Fibroblast of upper back skin (primary cell): ENCODE results near the gene LIMS1.
"Not testable (repeated sequence)": the region's sequence is repeated elsewhere in the genome, so short reads cannot be mapped to it uniquely, and the experiment has no call there.

Experiments
- DNase-seq: peaks from one replicate; pipeline ENCODE4 v3.0.0-alpha.2; 2013

LIMS1 gene

DNA sequence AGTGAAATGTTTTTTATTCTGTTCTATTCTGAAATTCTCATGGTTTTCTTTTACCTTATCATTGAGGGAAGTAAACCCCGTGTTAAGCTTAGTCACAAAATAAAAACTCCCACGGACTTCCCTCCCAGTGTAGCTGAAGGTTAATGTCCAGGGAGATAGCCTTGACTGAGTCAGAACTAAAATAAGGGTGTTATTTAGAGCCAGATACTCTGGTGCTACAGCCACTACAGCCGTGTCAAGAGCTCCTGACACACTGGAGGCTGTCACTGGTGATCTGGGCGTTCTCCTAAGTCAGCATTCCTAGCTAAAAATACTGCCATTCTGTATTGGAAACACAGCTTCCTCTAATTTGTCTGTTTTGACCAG, 103.0 kb downstream of the LIMS1 start:
- peak; percentile 55 for DNase-seq

GRCh38 chr2:108640731-108641130, 106.5 kb downstream of the LIMS1 start:
- peak; percentile 90 for DNase-seq

GRCh38 chr2:108641756-108642155, 107.5 kb downstream of the LIMS1 start:
- no peak for DNase-seq

DNA sequence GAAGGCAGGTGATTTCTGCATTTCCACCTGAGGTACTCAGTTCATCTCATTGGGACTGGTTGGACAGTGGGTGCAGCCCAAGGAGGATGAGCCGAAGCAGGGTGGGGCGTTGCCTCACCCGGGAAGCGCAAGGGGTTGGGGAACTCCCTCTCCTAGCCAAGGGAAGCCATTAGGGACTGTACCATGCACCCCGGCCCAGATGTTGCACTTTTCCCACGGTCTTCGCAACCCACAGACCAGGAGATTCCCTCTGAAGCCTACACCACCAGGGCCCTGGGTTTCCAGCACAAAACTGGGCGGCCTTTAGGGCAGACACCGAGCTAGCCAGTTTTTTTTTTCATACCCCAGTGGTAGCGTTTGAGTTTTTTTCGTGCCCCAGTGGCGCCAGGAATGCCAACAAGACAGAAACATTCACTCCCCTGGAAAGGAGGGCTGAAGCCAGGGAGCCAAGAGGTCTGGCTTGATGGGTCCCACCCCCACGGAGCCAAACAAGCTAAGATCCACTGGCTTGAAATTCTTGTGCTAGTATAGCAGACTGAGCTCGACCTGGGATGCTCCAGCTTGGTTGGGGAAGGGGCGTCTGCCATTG, 109.1 kb downstream of the LIMS1 start:
- no peak for DNase-seq

DNA sequence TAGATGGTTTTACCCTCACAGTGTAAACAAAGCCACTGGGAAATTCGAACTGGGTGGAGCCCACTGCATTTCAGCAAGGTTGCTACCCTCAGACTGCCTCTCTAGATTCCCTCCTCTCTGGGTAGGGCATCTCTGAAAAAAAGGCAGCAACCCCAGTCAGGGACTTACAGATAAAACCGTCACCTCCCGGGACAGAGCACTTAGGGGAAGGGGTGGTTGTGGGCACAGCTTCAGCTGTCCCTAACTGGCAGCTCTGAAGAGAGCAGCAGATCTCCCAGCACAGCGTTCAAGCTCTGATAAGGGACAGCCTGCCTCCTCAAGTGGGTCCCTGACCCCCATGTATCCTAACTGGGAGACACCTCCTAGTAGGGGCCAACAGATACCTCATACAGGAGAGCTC, 109.6 kb downstream of the LIMS1 start:
- DNase-seq = not testable (repeated sequence)

DNA sequence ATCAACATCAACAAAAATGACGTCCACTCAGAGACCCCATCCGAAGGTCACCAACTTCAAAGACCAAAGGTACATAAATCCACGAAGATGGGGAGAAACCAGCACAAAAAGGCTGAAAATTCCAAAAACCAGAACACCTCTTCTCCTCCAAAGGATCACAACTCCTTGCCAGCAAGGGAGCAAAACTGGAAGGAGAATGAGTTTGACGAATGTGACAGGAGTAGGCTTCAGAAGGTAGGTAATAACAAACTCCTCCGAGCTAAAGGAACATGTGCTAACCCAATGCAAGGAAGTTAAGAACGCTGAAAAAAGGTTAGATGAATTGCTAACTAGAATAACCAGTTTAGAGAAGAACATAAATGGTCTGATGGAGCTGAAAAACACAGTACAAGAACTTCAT, 110.2 kb downstream of the LIMS1 start:
- not testable (repeated sequence) for DNase-seq

DNA sequence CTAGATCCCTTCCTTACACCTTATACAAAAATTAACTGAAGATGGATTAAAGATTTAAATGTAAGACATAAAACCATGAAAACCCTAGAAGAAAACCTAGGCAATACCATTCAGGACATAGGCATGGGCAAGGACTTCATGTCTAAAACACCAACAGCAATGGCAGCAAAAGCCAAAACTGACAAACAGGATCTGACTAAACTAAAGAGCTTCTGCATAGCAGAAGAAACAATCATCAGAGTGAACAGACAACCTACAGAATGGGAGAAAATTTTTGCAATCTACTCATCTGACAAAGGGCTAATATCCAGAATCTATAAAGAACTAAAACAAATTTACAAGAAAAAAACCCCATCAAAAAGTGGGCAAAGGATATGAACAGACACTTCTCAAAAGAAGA, 114.5 kb downstream of the LIMS1 start:
- not testable (repeated sequence) for DNase-seq

DNA sequence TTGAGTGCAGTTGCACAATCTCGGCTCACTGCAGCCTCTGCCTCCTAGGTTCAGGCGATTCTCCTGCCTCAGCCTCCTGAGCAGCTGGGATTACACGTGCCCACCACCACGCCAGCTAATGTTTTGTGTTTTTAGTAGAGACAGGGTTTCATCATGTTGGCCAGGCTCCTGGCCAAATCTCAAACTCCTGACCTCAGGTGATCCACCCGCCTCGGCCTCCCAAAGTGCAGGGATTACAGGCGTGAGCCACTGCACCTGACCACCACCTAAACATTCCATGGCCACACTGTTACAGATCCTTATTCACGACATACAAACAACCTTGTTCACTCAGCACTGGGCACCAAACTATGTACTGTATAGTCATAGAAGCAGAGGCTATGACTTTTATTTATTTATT, 116.2 kb downstream of the LIMS1 start:
- not testable (repeated sequence) for DNase-seq

- DNase-seq = not testable (repeated sequence)
These were observed 117.2 kb downstream of the LIMS1 start for GRCh38 chr2:108651468-108651867.

GRCh38 chr2:108652187-108652931, 118.1 kb downstream of the LIMS1 start:
- peak; percentile 96 for DNase-seq

- peak; percentile 39 for DNase-seq
These were observed 119.2 kb downstream of the LIMS1 start for GRCh38 chr2:108653425-108653824.

- DNase-seq = peak; percentile 25
These were observed 119.6 kb downstream of the LIMS1 start for GRCh38 chr2:108653849-108654248.

GRCh38 chr2:108654521-108655125, 120.4 kb downstream of the LIMS1 start:
- peak; percentile 53 for DNase-seq

DNA sequence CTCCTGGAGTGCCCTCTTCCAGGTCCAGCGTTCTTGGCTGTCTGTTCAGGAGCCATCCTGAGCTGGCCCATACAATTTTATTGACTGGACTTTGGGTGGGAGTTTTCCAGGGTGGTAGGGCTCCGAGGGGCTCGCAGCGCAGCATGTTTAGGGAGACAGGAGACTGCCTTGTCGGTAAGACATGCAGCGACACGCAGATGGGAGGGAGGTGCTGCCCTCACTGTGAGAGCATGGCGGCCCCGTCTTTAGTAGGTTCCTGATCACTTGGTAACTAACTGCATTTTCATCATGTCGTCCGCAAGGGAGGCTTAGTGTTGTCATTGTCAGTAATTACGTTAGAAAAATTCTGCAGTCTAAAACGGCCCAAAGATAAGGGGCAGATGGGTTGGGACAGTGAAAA, 121.0 kb downstream of the LIMS1 start:
- DNase-seq = not testable (repeated sequence)

DNA sequence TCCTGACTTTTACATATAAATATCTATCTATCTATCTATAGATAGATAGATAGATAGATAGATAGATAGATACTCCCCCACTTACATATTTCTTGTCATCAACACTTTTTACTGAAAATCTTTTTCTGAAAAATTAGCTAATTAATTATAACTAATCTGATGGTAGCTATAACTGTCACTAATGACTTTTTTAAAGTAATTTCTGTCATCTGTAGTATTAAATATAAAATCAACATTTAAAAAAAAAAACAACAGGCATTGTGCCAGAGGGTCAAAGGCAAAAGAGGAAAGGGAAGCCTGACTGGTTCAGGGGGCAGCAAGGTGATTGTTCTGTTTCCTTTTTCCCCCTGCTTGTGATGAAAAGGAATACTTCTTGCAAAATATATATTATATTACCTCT, 122.0 kb downstream of the LIMS1 start:
- not testable (repeated sequence) for DNase-seq

DNA sequence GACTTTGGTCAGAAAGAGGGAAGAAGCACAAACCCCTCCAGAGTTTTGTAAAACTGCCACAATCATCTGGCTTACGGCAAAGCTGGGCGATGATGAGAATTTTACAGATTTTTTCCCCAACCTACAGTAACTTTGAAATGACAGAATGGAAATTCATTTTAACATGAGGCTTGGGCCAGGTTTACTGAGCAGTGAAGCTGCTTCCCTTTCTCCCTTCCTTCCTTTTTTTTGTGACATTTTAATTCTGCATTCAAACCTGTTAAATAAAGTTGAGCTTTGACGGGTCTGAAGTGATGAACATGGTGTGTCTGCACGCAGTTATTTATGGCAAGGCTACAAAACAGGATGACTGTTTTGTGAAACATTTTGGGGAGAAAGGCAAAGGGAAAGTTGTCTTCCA, 123.2 kb downstream of the LIMS1 start:
- DNase-seq = not testable (repeated sequence)

- DNase-seq = not testable (repeated sequence)
These were observed 124.3 kb downstream of the LIMS1 start for GRCh38 chr2:108658553-108658952.

DNA sequence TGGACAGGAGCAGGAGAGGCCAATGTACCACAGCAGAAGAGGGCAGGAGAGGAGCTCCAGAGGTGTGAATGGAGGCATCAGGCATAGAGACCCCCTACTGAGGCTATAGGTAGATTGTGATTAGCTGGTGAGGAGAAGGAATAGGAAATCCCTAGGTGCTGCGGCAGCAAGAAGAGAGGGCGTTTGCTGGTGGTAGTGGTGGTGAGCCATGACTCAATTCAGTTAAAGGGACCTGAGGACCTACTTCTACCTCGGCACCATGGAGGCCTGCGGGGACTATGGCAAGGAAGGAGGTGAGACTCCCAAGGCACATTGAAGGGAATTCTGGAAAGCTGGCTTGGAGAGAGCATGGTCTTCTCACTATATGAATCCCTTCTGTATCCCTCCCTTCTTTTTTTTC, 127.2 kb downstream of the LIMS1 start:
- DNase-seq = not testable (repeated sequence)

DNA sequence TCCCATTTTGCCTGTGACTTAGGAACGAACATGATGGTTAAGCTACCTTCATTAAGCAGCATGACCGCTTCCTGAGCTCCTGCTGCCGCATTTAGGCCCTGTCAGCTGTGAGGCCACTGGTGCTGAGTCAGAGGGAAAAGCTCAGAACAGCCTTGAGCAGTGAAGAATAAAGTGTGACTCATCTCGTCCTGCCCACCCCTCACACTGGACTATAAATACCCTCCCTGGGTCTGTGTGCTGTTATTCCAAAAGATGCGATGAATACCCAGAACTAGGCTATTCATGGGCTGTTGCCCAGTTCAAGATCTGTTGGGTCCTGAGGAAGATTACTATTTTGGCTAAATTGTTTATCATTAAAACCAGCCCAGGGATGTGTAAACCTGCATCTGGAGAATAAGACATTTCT, 127.9 kb downstream of the LIMS1 start:
- peak; percentile 83 for DNase-seq

DNA sequence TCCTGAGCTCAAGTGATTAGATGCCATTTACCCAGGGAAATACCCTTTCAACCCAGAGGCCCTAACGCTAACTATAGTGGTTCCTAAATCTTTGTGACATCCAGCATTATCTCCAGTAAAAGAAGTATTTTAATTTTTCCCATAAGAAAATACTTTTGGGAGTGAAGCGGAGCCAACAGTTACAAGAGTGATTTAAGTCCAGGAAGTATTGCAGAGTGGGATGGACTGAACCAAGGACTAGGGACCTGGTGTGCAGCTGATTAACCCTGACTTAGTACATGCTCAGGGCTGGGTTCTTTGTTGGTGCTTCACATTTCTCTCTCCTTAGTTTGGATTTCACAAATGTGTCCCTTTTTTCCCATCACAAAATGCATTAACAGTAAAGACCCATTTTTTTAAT, 129.1 kb downstream of the LIMS1 start:
- peak; percentile 28 for DNase-seq

DNA sequence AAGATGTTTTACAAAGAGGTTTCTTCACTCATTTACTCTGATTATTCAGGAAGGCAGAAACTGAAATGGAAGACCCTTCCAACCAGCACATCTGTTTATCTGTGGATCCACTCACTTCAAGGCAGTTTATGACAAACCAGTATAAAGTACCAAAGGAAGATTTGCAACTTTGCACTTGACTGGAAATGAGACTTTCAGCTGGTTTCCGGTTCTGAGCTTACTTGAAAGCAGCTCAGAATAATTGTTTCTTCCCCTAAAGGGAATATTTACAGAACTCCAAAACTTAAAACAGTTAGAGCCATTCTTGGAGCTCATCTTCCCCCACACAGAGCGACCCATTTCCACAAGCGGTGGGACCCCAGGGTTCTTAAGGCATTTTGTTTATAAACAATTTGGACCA, 129.8 kb downstream of the LIMS1 start:
- DNase-seq = not testable (repeated sequence)

GRCh38 chr2:108664979-108665378, 130.7 kb downstream of the LIMS1 start:
- DNase-seq = not testable (repeated sequence)

DNA sequence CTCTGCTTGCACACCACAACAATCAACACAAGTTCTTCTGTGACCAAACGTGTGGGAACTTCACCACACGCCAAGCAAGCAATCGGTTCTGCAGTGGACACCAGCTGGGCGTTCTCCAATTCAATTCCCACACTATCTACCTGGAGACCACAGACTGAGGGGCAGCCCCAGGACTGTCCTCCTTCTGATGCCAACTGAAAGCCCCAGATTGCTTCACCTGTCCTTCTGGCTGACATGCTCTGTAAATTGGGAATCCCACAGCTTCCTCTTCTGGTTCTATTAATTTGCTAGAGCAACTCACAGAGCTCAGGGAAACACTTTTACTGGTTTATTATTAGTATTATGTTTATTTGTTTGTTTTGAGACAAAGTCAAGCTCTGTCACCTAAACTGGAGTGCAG, 131.7 kb downstream of the LIMS1 start:
- DNase-seq = not testable (repeated sequence)

DNA sequence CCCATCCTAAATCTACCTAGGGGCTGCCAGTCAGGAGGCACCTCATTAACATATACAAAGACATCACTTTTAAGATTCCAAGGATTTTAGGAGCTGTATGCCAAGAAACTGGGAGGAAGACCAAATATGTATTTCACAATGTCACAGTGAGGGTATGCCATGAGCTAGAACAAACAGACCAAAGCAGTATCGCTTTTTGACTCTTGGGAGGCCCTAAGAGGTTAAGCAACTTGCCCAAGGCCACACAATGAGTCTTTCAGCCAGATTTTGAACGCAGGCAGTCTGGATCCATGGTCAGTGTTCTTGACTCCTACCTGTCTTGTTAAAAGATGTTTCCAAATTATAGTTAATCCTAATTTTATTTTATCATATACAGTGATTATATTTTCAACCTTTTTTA, 132.9 kb downstream of the LIMS1 start:
- DNase-seq = not testable (repeated sequence)
